ENCODE data around the gene RAET1G. TPM values are rescaled to one million over a fixed set of nuclear protein-coding genes. Genes with fewer than 3 reads are reported as not detected.
"Not testable (repeated sequence)": the region's sequence is repeated elsewhere in the genome, so short reads cannot be mapped to it uniquely, and the experiment has no call there.

RAET1G gene
- total RNA-seq, 2 experiments from 2014 or later = not detected

GRCh38 chr6:149919834-149920225 lies 3.1 kb downstream of the RAET1G start:
- POLR2A ChIA-PET = no interaction called here
- CTCF ChIA-PET = no interaction called here
- H3K4me1 Mint-ChIP-seq (ENCODE audit: low read depth) = peaks cover 14% of the 10 kb centered on the region
- no peaks in the 10 kb centered on the region for H3K9me3 Mint-ChIP-seq
- DNase-seq = no peak
- H3K27me3 Mint-ChIP-seq = peaks cover 44% of the 10 kb centered on the region
- no peak overlapping the region for H3K27ac Mint-ChIP-seq
- ATAC-seq = no peak
- intact Hi-C loops (cut with micrococcal nuclease) = no loop called here
- TF ChIP-seq CTCF (IDR thresholded peaks at IDR 0.05) = no peak
- H3K36me3 Mint-ChIP-seq (ENCODE audit: low read depth) = no peaks in the 10 kb centered on the region
- no peak overlapping the region for H3K4me3 Mint-ChIP-seq

- H3K27ac Mint-ChIP-seq; H3K4me3 Mint-ChIP-seq; CTCF ChIA-PET; ATAC-seq; DNase-seq; intact Hi-C loops (cut with micrococcal nuclease); H3K36me3 Mint-ChIP-seq (ENCODE audit: low read depth); POLR2A ChIA-PET; H3K9me3 Mint-ChIP-seq: not testable (repeated sequence)
- Mint-ChIP-seq H3K27me3 (peaks cover 38% of the 10 kb centered on the region), H3K4me1 (ENCODE audit: low read depth) (peaks cover 14% of the 10 kb centered on the region)
Observed at GRCh38 chr6:149919126-149919833, 3.6 kb downstream of the RAET1G start.

GRCh38 chr6:149918151-149918905 lies 4.6 kb downstream of the RAET1G start:
- intact Hi-C loops (cut with micrococcal nuclease) = no loop called here
- H3K36me3 Mint-ChIP-seq (ENCODE audit: low read depth) = no peaks in the 10 kb centered on the region
- DNase-seq (no peak), ATAC-seq (no peak)
- peaks cover 33% of the 10 kb centered on the region for H3K27me3 Mint-ChIP-seq
- no peaks in the 10 kb centered on the region for H3K9me3 Mint-ChIP-seq
- ChIA-PET CTCF (no interaction called here), POLR2A (no interaction called here)
- H3K4me3 Mint-ChIP-seq = no peak overlapping the region
- no peak overlapping the region for H3K27ac Mint-ChIP-seq
- TF ChIP-seq CTCF (IDR thresholded peaks at IDR 0.05) = no peak
- peaks cover 8% of the 10 kb centered on the region for H3K4me1 Mint-ChIP-seq (ENCODE audit: low read depth)

- Mint-ChIP-seq H3K27ac (no peak overlapping the region), H3K4me1 (ENCODE audit: low read depth) (peaks cover 2% of the 10 kb centered on the region), H3K27me3 (peaks cover 30% of the 10 kb centered on the region), H3K4me3 (no peak overlapping the region), H3K36me3 (ENCODE audit: low read depth) (no peaks in the 10 kb centered on the region), H3K9me3 (no peaks in the 10 kb centered on the region)
- DNase-seq (no peak), ATAC-seq (no peak)
- POLR2A ChIA-PET = no interaction called here
- CTCF ChIA-PET = no interaction called here
- intact Hi-C loops (cut with micrococcal nuclease) = no loop called here
- no peak for TF ChIP-seq CTCF (IDR thresholded peaks at IDR 0.05)
Observed at GRCh38 chr6:149917679-149918078, 5.2 kb downstream of the RAET1G start.

GRCh38 chr6:149915970-149916865 lies 6.7 kb downstream of the RAET1G start:
- ChIA-PET CTCF (interaction anchor here (1.7 kb wide), 1 partner anchor 51 kb away, joined by 6 read pairs; no protein-coding TSS in a partner anchor), POLR2A (no interaction called here)
- TF ChIP-seq CTCF (IDR thresholded peaks at IDR 0.05) = no peak
- Mint-ChIP-seq H3K4me1 (ENCODE audit: low read depth) (no peaks in the 10 kb centered on the region), H3K27me3 (peaks cover 20% of the 10 kb centered on the region), H3K36me3 (ENCODE audit: low read depth) (no peaks in the 10 kb centered on the region), H3K9me3 (no peaks in the 10 kb centered on the region), H3K27ac (no peak overlapping the region), H3K4me3 (no peak overlapping the region)
- DNase-seq (no peak), ATAC-seq (no peak)
- intact Hi-C loops (cut with micrococcal nuclease) = no loop called here
